DND-41 (cell line): ENCODE data around the gene DNAAF2.

ENCODE experiments used
- ATAC-seq: fragments of 200-7000 bp; cut with Tn5 transposase; 3 replicates; pipeline ENCODE4 v1.9.1; 2021; ENCODE audit warnings: low read depth; ENCODE audit not compliant: insufficient read depth
- DNase-seq: peaks from one replicate; pipeline ENCODE4 v3.0.0-alpha.2; 2020
- H2AFZ ChIP-seq: 2 replicates; pipeline ENCODE4 v1.6.0; 2012; ENCODE audit warnings: low read depth, low read length
- H3K27ac ChIP-seq: 2 replicates; pipeline ENCODE4 v1.5.1; 2012; ENCODE audit warnings: low read length, inconsistent platforms
- H3K27me3 ChIP-seq: fragments of 200-600 bp; sonication (generic); 2 replicates; pipeline ENCODE4 v1.6.0; 2012; ENCODE audit warnings: low read length, mild to moderate bottlenecking, inconsistent platforms; ENCODE audit not compliant: insufficient read depth, poor library complexity
- H3K36me3 ChIP-seq: 2 replicates; pipeline ENCODE4 v1.5.1; 2012; ENCODE audit warnings: low read length, inconsistent platforms; ENCODE audit not compliant: insufficient read depth
- H3K4me1 ChIP-seq: 2 replicates; pipeline ENCODE4 v1.5.1; 2012; ENCODE audit warnings: mild to moderate bottlenecking, low read length; ENCODE audit not compliant: insufficient read depth
- H3K4me2 ChIP-seq: 2 replicates; pipeline ENCODE4 v1.6.0; 2012; ENCODE audit warnings: mild to moderate bottlenecking, moderate library complexity, low read length, inconsistent platforms; ENCODE audit not compliant: insufficient read depth
- H3K4me3 ChIP-seq, 2 experiments: fragments of 200-600 bp in 1 of 2; shearing (Covaris generic) in 1 of 2; 2 replicates each; pipeline ENCODE4 v1.5.1; 2012 to 2016; ENCODE audit warnings: inconsistent platforms in 2 of 2, low read length in 2 of 2, mild to moderate bottlenecking in 2 of 2, low read depth in 1 of 2, moderate library complexity in 1 of 2
- H3K79me2 ChIP-seq: 2 replicates; pipeline ENCODE4 v1.6.0; 2012; ENCODE audit warnings: low read length, inconsistent platforms; ENCODE audit not compliant: insufficient read depth
- H3K9ac ChIP-seq: 2 replicates; pipeline ENCODE4 v1.6.0; 2012; ENCODE audit warnings: low read depth, mild to moderate bottlenecking, inconsistent platforms, low read length, moderate library complexity
- H3K9me3 ChIP-seq: 2 replicates; pipeline ENCODE4 v1.5.1; 2012; ENCODE audit warnings: low read length, moderate library complexity, mild to moderate bottlenecking, inconsistent platforms; ENCODE audit not compliant: insufficient read depth, severe bottlenecking
- H4K20me1 ChIP-seq: 2 replicates; pipeline ENCODE4 v1.6.0; 2012; ENCODE audit warnings: low read length; ENCODE audit not compliant: insufficient read depth
- CTCF ChIP-seq: IDR thresholded peaks from 2 replicates; pipeline ENCODE4 v1.5.1; 2012; ENCODE audit warnings: borderline replicate concordance, low read length, moderate library complexity, mild to moderate bottlenecking; ENCODE audit not compliant: poor library complexity, severe bottlenecking; ENCODE audit errors: extremely low read depth
- EZH2 ChIP-seq: IDR thresholded peaks from 3 replicates; pipeline ENCODE4 v1.6.1; 2012; ENCODE audit warnings: borderline replicate concordance, low read depth, mild to moderate bottlenecking, moderate library complexity, low read length, inconsistent platforms; ENCODE audit not compliant: severe bottlenecking

The DNAAF2 gene

GRCh38 chr14:49654511-49654910 is 19.5 kb upstream of the DNAAF2 start:
- H3K36me3 ChIP-seq = peaks cover 39% of the 10 kb centered on the region
- TF ChIP-seq CTCF (no peak), EZH2 (no peak)
- peaks cover 8% of the 10 kb centered on the region for H3K79me2 ChIP-seq

GRCh38 chr14:49653508-49653907 is 18.5 kb upstream of the DNAAF2 start:
- no peak for ATAC-seq
- Histone ChIP-seq H4K20me1 (no peaks in the 10 kb centered on the region), H3K9me3 (no peaks in the 10 kb centered on the region), H3K4me2 (no peak overlapping the region), H3K27me3 (no peaks in the 10 kb centered on the region), H2AFZ (no peak overlapping the region), H3K79me2 (peaks cover 8% of the 10 kb centered on the region), H3K27ac (no peak overlapping the region), H3K36me3 (peaks cover 43% of the 10 kb centered on the region), H3K4me1 (no peaks in the 10 kb centered on the region), H3K9ac (no peak overlapping the region), H3K4me3 (no peak overlapping the region)
- no peak for TF ChIP-seq EZH2
- TF ChIP-seq CTCF = no peak
- no peak for DNase-seq

More at GRCh38 chr14:49654511-49654910, 19.5 kb upstream of the DNAAF2 start:
- no peak overlapping the region for H3K4me2 ChIP-seq
- no peaks in the 10 kb centered on the region for H4K20me1 ChIP-seq
- no peak overlapping the region for H3K27ac ChIP-seq
- no peak overlapping the region for H2AFZ ChIP-seq
- DNase-seq (no peak), ATAC-seq (no peak)
- no peak overlapping the region for H3K4me3 ChIP-seq
- H3K4me1 ChIP-seq = no peaks in the 10 kb centered on the region
- no peaks in the 10 kb centered on the region for H3K27me3 ChIP-seq
- H3K9me3 ChIP-seq = no peaks in the 10 kb centered on the region
- H3K9ac ChIP-seq = no peak overlapping the region

- H3K27ac ChIP-seq = no peak overlapping the region
Observed at GRCh38 chr14:49642163-49642562, 7.1 kb upstream of the DNAAF2 start.

More at GRCh38 chr14:49642163-49642562, 7.1 kb upstream of the DNAAF2 start:
- Histone ChIP-seq H3K9me3 (no peaks in the 10 kb centered on the region), H3K27me3 (no peaks in the 10 kb centered on the region), H4K20me1 (peaks cover 3% of the 10 kb centered on the region; the same call in 1 of the 2 replicates), H3K4me2 (no peak overlapping the region), H3K79me2 (peaks cover 45% of the 10 kb centered on the region), H3K4me1 (peaks cover under 1% of the 10 kb centered on the region; the same call in 1 of the 2 replicates), H3K4me3 (no peak overlapping the region), H3K36me3 (peaks cover 57% of the 10 kb centered on the region), H2AFZ (no peak overlapping the region), H3K9ac (no peak overlapping the region)
- ATAC-seq = no peak
- no peak for TF ChIP-seq CTCF
- no peak for TF ChIP-seq EZH2
- DNase-seq = no peak
